Measurements from ENCODE around the gene HEBP2. TPM values are rescaled to one million over a fixed set of nuclear protein-coding genes. Genes with fewer than 3 reads are reported as not detected.

The HEBP2 gene
- total and polyA plus RNA-seq, 10 donors: 5.7 to 37.0 (median 21.0) TPM

DNA sequence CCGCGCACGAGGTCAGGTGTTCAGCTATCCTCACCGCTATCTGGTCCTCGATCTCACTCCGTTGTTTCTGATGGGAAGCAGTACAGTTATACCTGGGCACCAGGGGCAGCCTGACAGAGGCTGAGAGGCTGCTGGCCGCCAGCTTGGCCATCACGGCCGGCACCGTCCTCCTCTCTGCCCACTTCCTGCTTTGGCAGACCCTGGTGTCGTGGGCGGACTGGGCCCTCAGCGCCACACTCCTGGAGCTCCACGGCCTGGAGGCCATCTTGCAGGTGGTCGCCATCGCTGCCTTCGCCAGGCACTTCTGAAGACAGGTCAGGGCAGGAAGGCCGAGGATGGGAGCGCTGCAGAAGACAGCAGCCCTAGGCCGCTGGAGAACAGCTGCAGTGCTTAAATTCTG lies 60.1 kb downstream of the HEBP2 start:
- H3K27me3 ChIP-seq (replicated peaks in 1 of 7): no peaks in the 10 kb centered on the region
- 87 to 99% (median 97%) methylated on average over 9 to 20 of the region's 20 CpGs for WGBS, 5 donors
- H3K9me3 ChIP-seq: no peaks in the 10 kb centered on the region
- no peak for DNase-seq
- intact Hi-C loops (cut with DNase I; ENCODE audit: low total_unique reads): no loop called here
- peaks cover 0 to 8% (median 0%) of the 10 kb centered on the region in 6 donors for H3K36me3 ChIP-seq
- H3K27ac ChIP-seq: no peak overlapping the region
- TF ChIP-seq POLR2AphosphoS5 (IDR thresholded peaks at IDR 0.05): no peak
- TF ChIP-seq POLR2A (IDR thresholded peaks at IDR 0.05): no peak
- TF ChIP-seq CTCF (IDR thresholded peaks at IDR 0.05 in 8 of 11, conservative IDR thresholded peaks at IDR 0.05 in 3 of 11): no peak
- no peaks in the 10 kb centered on the region for H3K4me1 ChIP-seq
- H3K4me3 ChIP-seq: no peak overlapping the region

- TF ChIP-seq POLR2A (IDR thresholded peaks at IDR 0.05): no peak
- TF ChIP-seq POLR2AphosphoS5 (IDR thresholded peaks at IDR 0.05): no peak
- no peak for TF ChIP-seq CTCF (IDR thresholded peaks at IDR 0.05 in 8 of 11, conservative IDR thresholded peaks at IDR 0.05 in 3 of 11)
- no peak for DNase-seq
- H3K4me1 ChIP-seq: no peaks in the 10 kb centered on the region
- H3K9me3 ChIP-seq: no peaks in the 10 kb centered on the region
- H3K27ac ChIP-seq: no peak overlapping the region
- peaks cover 0 to 8% (median 0%) of the 10 kb centered on the region in 6 donors for H3K36me3 ChIP-seq
- 38 to 72% (median 53%) methylated on average over 1 of the region's 1 CpG for WGBS, 5 donors
- intact Hi-C loops (cut with DNase I; ENCODE audit: low total_unique reads): no loop called here
- no peaks in the 10 kb centered on the region for H3K27me3 ChIP-seq (replicated peaks in 1 of 7)
- H3K4me3 ChIP-seq: no peak overlapping the region
Measured at GRCh38 chr6:138465007-138465645, 61.1 kb downstream of the HEBP2 start.

DNA sequence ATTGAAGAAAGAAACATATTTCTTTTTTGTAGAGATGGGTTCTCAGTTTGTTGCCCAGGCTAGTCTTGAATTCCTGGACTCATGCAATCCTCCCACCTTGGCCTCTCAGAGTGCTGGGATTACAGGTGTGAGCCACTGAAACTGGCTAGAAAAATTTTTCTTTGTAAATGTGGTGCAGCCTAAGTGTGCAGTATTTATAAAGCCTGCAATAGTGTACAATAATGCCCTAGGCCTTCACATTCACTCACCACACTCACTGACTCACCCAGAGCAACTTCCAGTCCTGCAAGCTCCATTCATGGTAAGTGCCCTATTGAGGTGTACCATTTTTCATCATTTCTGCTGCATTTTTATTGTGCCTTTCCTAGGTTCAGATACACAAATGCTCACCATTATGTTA lies 63.9 kb downstream of the HEBP2 start:
- Histone ChIP-seq H3K27ac (no peak overlapping the region), H3K9me3 (no peaks in the 10 kb centered on the region), H3K4me1 (no peaks in the 10 kb centered on the region), H3K4me3 (no peak overlapping the region), H3K36me3 (peaks cover 0 to 8% (median 0%) of the 10 kb centered on the region in 6 donors), H3K27me3 (replicated peaks in 1 of 7) (no peaks in the 10 kb centered on the region)
- DNase-seq: no peak
- TF ChIP-seq POLR2A (IDR thresholded peaks at IDR 0.05) (no peak), POLR2AphosphoS5 (IDR thresholded peaks at IDR 0.05) (no peak), CTCF (IDR thresholded peaks at IDR 0.05 in 8 of 11, conservative IDR thresholded peaks at IDR 0.05 in 3 of 11) (no peak)
- intact Hi-C loops (cut with DNase I; ENCODE audit: low total_unique reads): no loop called here

GRCh38 chr6:138468320-138469015 lies 64.4 kb downstream of the HEBP2 start:
- Histone ChIP-seq H3K4me1 (no peaks in the 10 kb centered on the region), H3K9me3 (no peaks in the 10 kb centered on the region), H3K27ac (no peak overlapping the region), H3K36me3 (peaks cover 0 to 8% (median 0%) of the 10 kb centered on the region in 6 donors), H3K4me3 (no peak overlapping the region), H3K27me3 (replicated peaks in 1 of 7) (no peaks in the 10 kb centered on the region)
- intact Hi-C loops (cut with DNase I; ENCODE audit: low total_unique reads): no loop called here
- no peak for DNase-seq
- 91 to 99% (median 96%) methylated on average over 7 to 9 of the region's 9 CpGs for WGBS, 5 donors
- TF ChIP-seq CTCF (IDR thresholded peaks at IDR 0.05 in 8 of 11, conservative IDR thresholded peaks at IDR 0.05 in 3 of 11): no peak
- no peak for TF ChIP-seq POLR2AphosphoS5 (IDR thresholded peaks at IDR 0.05)
- TF ChIP-seq POLR2A (IDR thresholded peaks at IDR 0.05): no peak
